Activated CD4-positive, alpha-beta memory T cell treated with anti-CD3 and anti-CD28 coated beads, Interleukin-2, amount 10 ng/mL, durations not matched to agents 7 days and 5 days (primary cell): ENCODE results near the gene ITGB5. TPM values are rescaled to one million over a fixed set of nuclear protein-coding genes. Genes with fewer than 3 reads are reported as not detected.
"Not testable (repeated sequence)": the region's sequence is repeated elsewhere in the genome, so short reads cannot be mapped to it uniquely, and the experiment has no call there.

Experiments
- CTCF ChIA-PET: fragments of 350-600 bp; sonication (Branson Sonifier 250); formaldehyde crosslinking; loops from one replicate; lab custom pipeline; 2021; ENCODE audit warnings: antibody characterized with exemption, inconsistent platforms; lab: Charles Lee
- POLR2A ChIA-PET: fragments of 350-600 bp; sonication (Branson Sonifier 250); formaldehyde crosslinking; loops from one replicate; lab custom pipeline; 2021; ENCODE audit warnings: antibody characterized with exemption; lab: Charles Lee
- DNase-seq: peaks from one replicate; pipeline ENCODE4 v3.0.0-alpha.2; 2020
- H3K27ac Mint-ChIP-seq: one replicate; pipeline ENCODE4 v1.8.0; 2021; ENCODE audit warnings: mild to moderate bottlenecking, mixed read lengths
- H3K27me3 Mint-ChIP-seq: one replicate; pipeline ENCODE4 v1.8.0; 2021; ENCODE audit warnings: mixed read lengths
- H3K36me3 Mint-ChIP-seq: one replicate; pipeline ENCODE4 v1.8.0; 2021; ENCODE audit warnings: low read depth, mixed read lengths
- H3K4me1 Mint-ChIP-seq: one replicate; pipeline ENCODE4 v1.8.0; 2021; ENCODE audit warnings: mixed read lengths
- H3K4me3 Mint-ChIP-seq: one replicate; pipeline ENCODE4 v1.8.0; 2021; ENCODE audit warnings: mild to moderate bottlenecking, mixed read lengths
- H3K9me3 Mint-ChIP-seq: one replicate; pipeline ENCODE4 v1.8.0; 2021; ENCODE audit warnings: mixed read lengths
- total RNA-seq, 2 experiments: library from RNA; stranded (reverse); gene quantifications; one replicate each; pipeline ENCODE4 v1.2.3, GENCODE V29; 2021

Gene ITGB5
- total RNA-seq, 2 experiments from 2014 or later = 0.05 to 0.40 TPM

DNA sequence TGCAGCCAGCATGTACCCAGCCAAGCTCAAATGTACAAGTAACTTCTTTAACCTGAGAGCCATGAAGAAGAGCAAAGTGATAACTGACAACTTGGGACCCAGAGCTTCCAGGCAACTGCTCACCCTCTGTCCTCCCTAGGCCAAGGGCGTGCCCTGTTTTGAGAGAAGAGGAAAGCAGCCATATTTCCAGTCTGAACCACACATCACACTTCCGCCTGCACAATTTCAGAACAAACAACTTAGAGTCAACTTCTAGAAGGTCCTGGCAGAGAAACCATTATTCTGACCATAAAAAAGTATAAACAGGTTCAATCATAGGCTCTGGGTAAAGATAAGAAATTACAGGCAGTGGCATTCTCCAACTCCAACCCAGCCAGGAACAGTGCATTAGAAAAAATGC lies 50.1 kb downstream of the ITGB5 start:
- Mint-ChIP-seq H3K4me1 (peaks cover 27% of the 10 kb centered on the region), H3K27me3 (peaks cover 34% of the 10 kb centered on the region)

DNA sequence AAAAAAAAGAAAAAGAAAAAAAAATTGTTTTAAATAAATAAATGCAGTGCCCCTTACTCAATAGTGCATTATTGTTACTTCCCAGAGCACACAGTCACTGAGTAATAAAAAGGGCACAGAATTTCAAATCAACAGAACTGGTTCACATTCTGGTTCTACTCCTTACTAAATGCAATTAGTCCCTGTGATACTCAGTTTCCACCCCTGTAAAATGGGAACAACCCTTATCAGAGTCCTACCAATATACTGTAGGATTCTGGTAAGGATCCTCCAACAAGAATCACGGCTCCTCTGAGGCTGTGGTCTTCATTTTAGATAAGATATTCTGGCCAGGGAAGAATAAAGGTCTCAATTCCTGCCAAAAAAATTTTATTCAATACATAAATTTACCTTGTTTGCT lies 50.7 kb downstream of the ITGB5 start:
- no peak overlapping the region for H3K4me3 Mint-ChIP-seq

More for the DNA sequence above, 50.1 kb downstream of the ITGB5 start:
- DNase-seq = no peak
- CTCF ChIA-PET = no interaction called here
- POLR2A ChIA-PET = interaction anchor here (1.7 kb wide), 1 partner anchor 76 kb away, joined by 4 read pairs; no protein-coding TSS in a partner anchor
- Mint-ChIP-seq H3K36me3 (no peaks in the 10 kb centered on the region), H3K9me3 (no peaks in the 10 kb centered on the region), H3K27ac (no peak overlapping the region), H3K4me3 (no peak overlapping the region)

DNA sequence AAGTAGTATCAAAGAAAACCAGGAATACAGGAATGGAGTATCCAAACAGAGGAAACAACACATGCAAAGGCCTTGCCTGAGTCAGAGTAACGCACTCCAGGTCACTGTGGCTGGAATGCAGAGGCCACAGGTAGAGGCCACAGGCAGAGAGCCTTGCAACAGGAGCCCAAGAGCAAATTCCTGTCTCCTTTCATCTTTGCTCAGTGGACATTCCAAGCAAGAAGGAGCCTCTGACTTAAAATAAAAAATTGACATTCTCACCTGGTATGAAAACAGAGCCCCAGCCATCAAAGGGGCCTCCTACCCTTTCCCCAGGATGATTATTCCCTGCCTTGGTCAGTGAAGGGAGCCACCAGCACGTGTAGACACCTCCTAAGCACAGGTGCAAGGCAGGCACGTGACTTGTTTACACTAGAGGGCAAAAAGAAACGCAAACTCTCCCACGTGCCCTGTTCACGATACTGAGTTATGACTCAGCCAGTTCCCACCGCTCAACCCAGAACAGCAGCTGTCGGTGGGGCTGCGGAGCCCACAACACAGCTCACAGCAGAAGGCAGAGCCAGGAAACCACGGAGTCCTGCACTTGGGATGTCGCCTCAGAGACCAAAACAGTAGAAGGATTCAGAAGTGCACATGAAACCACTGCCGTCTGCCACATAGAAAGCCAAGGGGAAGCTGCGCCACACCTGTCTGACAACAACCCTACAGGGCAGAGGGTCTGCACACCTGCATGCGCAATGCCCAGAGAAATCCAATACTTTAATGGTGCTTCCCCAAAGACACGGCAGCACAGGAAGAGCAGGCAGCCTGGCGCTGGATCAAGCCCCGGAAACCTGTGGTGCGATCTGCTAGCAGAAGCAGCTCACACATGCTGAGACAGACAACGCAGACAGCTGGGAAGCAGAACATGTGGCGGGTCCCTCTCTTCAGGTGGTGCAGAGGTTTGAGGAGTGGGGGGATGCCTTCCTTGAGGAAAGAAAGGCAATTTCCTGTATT lies 52.1 kb downstream of the ITGB5 start:
- Mint-ChIP-seq H3K4me1 (peaks cover 27% of the 10 kb centered on the region), H3K27ac (peak overlapping the region; percentile 22), H3K27me3 (peaks cover 26% of the 10 kb centered on the region), H3K9me3 (no peaks in the 10 kb centered on the region), H3K4me3 (peak overlapping the region; percentile 42), H3K36me3 (no peaks in the 10 kb centered on the region)
- ChIA-PET CTCF (interaction anchor here (0.8 to 1.3 kb wide), 2 partner anchors 47 to 66 kb away, joined by 3 to 6 read pairs; no protein-coding TSS in a partner anchor), POLR2A (interaction anchor here (1.7 kb wide), 1 partner anchor 74 kb away, joined by 4 read pairs; no protein-coding TSS in a partner anchor)
- DNase-seq = peak; percentile 61

More for the DNA sequence above, 50.7 kb downstream of the ITGB5 start:
- Mint-ChIP-seq H3K9me3 (no peaks in the 10 kb centered on the region), H3K27ac (no peak overlapping the region), H3K27me3 (peaks cover 33% of the 10 kb centered on the region), H3K4me1 (peaks cover 27% of the 10 kb centered on the region), H3K36me3 (no peaks in the 10 kb centered on the region)
- no peak for DNase-seq
- ChIA-PET POLR2A (interaction anchor here (1.7 kb wide), 1 partner anchor 76 kb away, joined by 4 read pairs; no protein-coding TSS in a partner anchor), CTCF (no interaction called here)

- Mint-ChIP-seq H3K27me3 (peaks cover 31% of the 10 kb centered on the region), H3K4me1 (peaks cover 27% of the 10 kb centered on the region), H3K4me3 (no peak overlapping the region), H3K36me3 (no peaks in the 10 kb centered on the region), H3K27ac (no peak overlapping the region), H3K9me3 (no peaks in the 10 kb centered on the region)
- CTCF ChIA-PET = no interaction called here
- DNase-seq = no peak
- POLR2A ChIA-PET = no interaction called here
These were observed 53.3 kb downstream of the ITGB5 start for GRCh38 chr3:124833710-124834332.

GRCh38 chr3:124832782-124833709 lies 54.1 kb downstream of the ITGB5 start:
- no peak overlapping the region for H3K4me3 Mint-ChIP-seq
- ChIA-PET POLR2A (no interaction called here), CTCF (no interaction called here)
- no peak for DNase-seq
- H3K27me3 Mint-ChIP-seq = peaks cover 33% of the 10 kb centered on the region
- H3K4me1 Mint-ChIP-seq = peaks cover 27% of the 10 kb centered on the region
- no peak overlapping the region for H3K27ac Mint-ChIP-seq
- no peaks in the 10 kb centered on the region for H3K9me3 Mint-ChIP-seq
- no peaks in the 10 kb centered on the region for H3K36me3 Mint-ChIP-seq

DNA sequence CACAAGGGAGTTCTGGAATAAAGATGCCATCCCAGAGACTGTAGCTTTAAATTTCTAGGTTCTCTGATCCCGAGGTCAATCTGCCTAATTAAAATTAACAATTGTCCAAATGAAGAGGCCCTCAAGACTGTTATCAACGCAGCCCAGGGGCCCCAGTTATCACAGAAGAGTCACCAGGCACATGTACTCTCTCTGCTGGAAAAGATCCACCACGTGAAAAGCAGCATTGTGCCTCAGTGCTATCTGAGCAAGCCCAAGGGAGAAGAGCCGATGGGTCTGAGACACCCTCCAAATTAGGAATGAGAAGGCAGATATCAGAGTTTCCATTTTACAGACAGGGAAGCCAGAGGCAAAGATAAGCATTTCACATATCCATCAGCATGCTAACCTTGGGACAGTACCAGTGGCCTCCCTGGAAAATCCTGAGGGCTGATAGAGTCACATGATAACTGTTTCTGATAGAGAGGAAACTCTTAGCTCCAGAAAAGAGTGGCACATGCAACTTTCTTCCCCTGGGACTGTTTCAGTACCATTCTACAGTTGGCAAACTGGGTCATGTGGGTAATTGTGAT lies 55.5 kb downstream of the ITGB5 start:
- DNase-seq = no peak
- no peak overlapping the region for H3K27ac Mint-ChIP-seq
- ChIA-PET POLR2A (no interaction called here), CTCF (no interaction called here)
- peaks cover 35% of the 10 kb centered on the region for H3K27me3 Mint-ChIP-seq
- no peak overlapping the region for H3K4me3 Mint-ChIP-seq
- H3K9me3 Mint-ChIP-seq = no peaks in the 10 kb centered on the region
- H3K36me3 Mint-ChIP-seq = no peaks in the 10 kb centered on the region
- peaks cover 20% of the 10 kb centered on the region for H3K4me1 Mint-ChIP-seq

- Mint-ChIP-seq H3K4me3 (no peak overlapping the region), H3K4me1 (peaks cover 8% of the 10 kb centered on the region), H3K36me3 (no peaks in the 10 kb centered on the region), H3K27ac (no peak overlapping the region), H3K9me3 (no peaks in the 10 kb centered on the region), H3K27me3 (peaks cover 32% of the 10 kb centered on the region)
- ChIA-PET POLR2A (no interaction called here), CTCF (no interaction called here)
- DNase-seq = no peak
These were observed 57.2 kb downstream of the ITGB5 start for GRCh38 chr3:124829819-124830554.

GRCh38 chr3:124829178-124829818 lies 57.9 kb downstream of the ITGB5 start:
- Mint-ChIP-seq H3K27ac (no peak overlapping the region), H3K4me3 (no peak overlapping the region), H3K36me3 (no peaks in the 10 kb centered on the region), H3K27me3 (peaks cover 34% of the 10 kb centered on the region), H3K4me1 (peaks cover 5% of the 10 kb centered on the region), H3K9me3 (no peaks in the 10 kb centered on the region)
- no peak for DNase-seq
- POLR2A ChIA-PET = no interaction called here
- CTCF ChIA-PET = no interaction called here

GRCh38 chr3:124827476-124828206 lies 59.5 kb downstream of the ITGB5 start:
- DNase-seq, H3K9me3 Mint-ChIP-seq, H3K36me3 Mint-ChIP-seq, H3K4me1 Mint-ChIP-seq, H3K4me3 Mint-ChIP-seq, POLR2A ChIA-PET, H3K27ac Mint-ChIP-seq: not testable (repeated sequence)
- CTCF ChIA-PET = interaction anchor here (1.0 to 1.3 kb wide), 2 partner anchors 60 to 74 kb away, joined by 3 read pairs; no protein-coding TSS in a partner anchor
- peaks cover 24% of the 10 kb centered on the region for H3K27me3 Mint-ChIP-seq

DNA sequence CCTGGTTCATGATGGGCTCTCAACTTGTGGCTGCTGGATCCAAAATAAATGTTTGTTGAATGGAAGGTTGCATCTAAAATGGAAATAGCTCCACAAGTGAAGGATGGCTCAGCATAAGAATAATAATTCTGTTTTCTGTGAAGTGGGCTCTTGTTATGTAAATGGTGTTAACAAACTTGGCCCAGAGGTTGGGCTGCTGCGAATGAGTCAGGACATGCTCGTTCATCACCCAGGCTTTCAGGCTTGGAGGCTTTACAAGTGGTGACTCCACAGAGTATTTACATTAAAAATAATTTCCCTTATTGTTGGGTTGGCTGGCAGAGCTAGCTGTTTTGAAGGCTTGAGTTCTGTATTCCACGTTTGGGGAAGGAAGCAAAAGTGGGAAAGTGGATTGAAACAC lies 60.5 kb downstream of the ITGB5 start:
- CTCF ChIA-PET = interaction anchor here (1.0 to 1.3 kb wide), 2 partner anchors 59 to 75 kb away, joined by 3 read pairs; no protein-coding TSS in a partner anchor
- POLR2A ChIA-PET = no interaction called here
- Mint-ChIP-seq H3K4me1 (no peaks in the 10 kb centered on the region), H3K9me3 (no peaks in the 10 kb centered on the region), H3K27me3 (peaks cover 25% of the 10 kb centered on the region), H3K36me3 (no peaks in the 10 kb centered on the region), H3K27ac (no peak overlapping the region), H3K4me3 (no peak overlapping the region)
- no peak for DNase-seq
